Peyer's patch (tissue), 4 donors: Measurements from ENCODE around the gene CYB561. TPM values are rescaled to one million over a fixed set of nuclear protein-coding genes. Genes with fewer than 3 reads are reported as not detected.
A peak's percentile ranks its signal among the peaks of the same experiment; 100 is the strongest.

Experiments
- DNase-seq, 3 donors: peaks; one replicate each; pipeline ENCODE4 v3.0.0-alpha.2; 2017 to 2019
- H3K27ac ChIP-seq, 4 donors: fragments of 200-600 bp; sonication (generic); one replicate each; pipeline ENCODE4 v1.5.1; 2016 to 2019
- H3K27me3 ChIP-seq, 2 donors: fragments of 200-600 bp; sonication (generic); one replicate each; pipeline ENCODE4 v1.5.1; 2019
- H3K36me3 ChIP-seq, 3 donors: fragments of 200-600 bp; sonication (generic); one replicate each; pipeline ENCODE4 v1.5.1; 2016 to 2019
- H3K4me1 ChIP-seq, 4 donors: fragments of 200-600 bp; sonication (generic); one replicate each; pipeline ENCODE4 v1.5.1; 2016 to 2019
- H3K4me3 ChIP-seq, 4 donors: fragments of 200-600 bp; sonication (generic); 1 replicate in 3 of 4; 2 replicates in 1 of 4; pipeline ENCODE4 v1.5.1; 2016 to 2019; ENCODE audit warnings: mild to moderate bottlenecking in 1 of 4
- H3K9me3 ChIP-seq, 4 donors: fragments of 200-600 bp; sonication (generic); one replicate each; pipeline ENCODE4 v1.5.1; 2016 to 2019; ENCODE audit warnings: mild to moderate bottlenecking in 1 of 4
- POLR2A ChIP-seq, 2 donors: fragments of 450-650 bp; IDR thresholded peaks; one replicate each; pipeline ENCODE4 v1.5.1; 2017; ENCODE audit warnings: antibody characterized with exemption in 2 of 2, mild to moderate bottlenecking in 2 of 2, moderate library complexity in 2 of 2
- total RNA-seq, 4 donors: library from RNA; depleted of rRNA; stranded (reverse); fragments of >200 nt; gene quantifications; one replicate each; pipeline ENCODE4 v1.1.0, GENCODE V29; 2016
- TF ChIP-seq, protein P1 (sequence below), 6 experiments: fragments of 450-650 bp in 4 of 6; fragments of 200-600 bp in 2 of 6; sonication (generic) in 1 of 6; IDR thresholded peaks; one replicate each; pipeline ENCODE4 v1.5.1; 2017 to 2019; ENCODE audit warnings: antibody characterized with exemption in 6 of 6, mild to moderate bottlenecking in 3 of 6, moderate library complexity in 1 of 6

CYB561 gene
- total RNA-seq, 4 donors from 2014 or later, result 42.9 to 161 (median 98.5) TPM

DNA sequence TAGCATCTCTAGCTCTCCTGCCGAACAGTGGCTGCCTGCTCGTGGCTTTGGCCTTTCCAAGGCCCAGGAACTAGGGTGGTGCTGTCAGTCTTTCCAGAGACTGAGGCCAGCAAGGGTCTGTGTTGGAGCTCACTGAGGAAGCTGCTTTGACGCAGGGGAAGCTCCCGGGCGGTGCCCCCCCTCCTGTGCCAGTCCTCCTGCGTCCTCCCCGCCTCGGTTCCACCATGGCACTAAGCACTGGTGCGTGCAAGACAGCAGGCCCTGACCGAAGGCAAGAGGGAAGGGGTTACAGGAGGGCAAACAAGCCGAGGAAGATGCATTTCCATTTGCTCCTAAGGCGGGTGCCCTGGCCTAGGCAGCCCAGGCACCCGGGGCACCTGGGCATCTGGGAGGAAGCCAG, 4.5 kb downstream of the CYB561 start:
- peaks cover 0 to 40% (median 9%) of the 10 kb centered on the region in 4 donors for H3K4me1 ChIP-seq
- TF ChIP-seq POLR2A (IDR thresholded peaks at IDR 0.05), result no peak
- TF ChIP-seq, protein P1, sequence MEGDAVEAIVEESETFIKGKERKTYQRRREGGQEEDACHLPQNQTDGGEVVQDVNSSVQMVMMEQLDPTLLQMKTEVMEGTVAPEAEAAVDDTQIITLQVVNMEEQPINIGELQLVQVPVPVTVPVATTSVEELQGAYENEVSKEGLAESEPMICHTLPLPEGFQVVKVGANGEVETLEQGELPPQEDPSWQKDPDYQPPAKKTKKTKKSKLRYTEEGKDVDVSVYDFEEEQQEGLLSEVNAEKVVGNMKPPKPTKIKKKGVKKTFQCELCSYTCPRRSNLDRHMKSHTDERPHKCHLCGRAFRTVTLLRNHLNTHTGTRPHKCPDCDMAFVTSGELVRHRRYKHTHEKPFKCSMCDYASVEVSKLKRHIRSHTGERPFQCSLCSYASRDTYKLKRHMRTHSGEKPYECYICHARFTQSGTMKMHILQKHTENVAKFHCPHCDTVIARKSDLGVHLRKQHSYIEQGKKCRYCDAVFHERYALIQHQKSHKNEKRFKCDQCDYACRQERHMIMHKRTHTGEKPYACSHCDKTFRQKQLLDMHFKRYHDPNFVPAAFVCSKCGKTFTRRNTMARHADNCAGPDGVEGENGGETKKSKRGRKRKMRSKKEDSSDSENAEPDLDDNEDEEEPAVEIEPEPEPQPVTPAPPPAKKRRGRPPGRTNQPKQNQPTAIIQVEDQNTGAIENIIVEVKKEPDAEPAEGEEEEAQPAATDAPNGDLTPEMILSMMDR (IDR thresholded peaks at IDR 0.05), result no peak
- H3K4me3 ChIP-seq, result no peak overlapping the region
- no peaks in the 10 kb centered on the region for H3K36me3 ChIP-seq
- H3K9me3 ChIP-seq, result no peaks in the 10 kb centered on the region
- no peaks in the 10 kb centered on the region for H3K27me3 ChIP-seq
- DNase-seq, result no peak
- H3K27ac ChIP-seq, result no peak overlapping the region

DNA sequence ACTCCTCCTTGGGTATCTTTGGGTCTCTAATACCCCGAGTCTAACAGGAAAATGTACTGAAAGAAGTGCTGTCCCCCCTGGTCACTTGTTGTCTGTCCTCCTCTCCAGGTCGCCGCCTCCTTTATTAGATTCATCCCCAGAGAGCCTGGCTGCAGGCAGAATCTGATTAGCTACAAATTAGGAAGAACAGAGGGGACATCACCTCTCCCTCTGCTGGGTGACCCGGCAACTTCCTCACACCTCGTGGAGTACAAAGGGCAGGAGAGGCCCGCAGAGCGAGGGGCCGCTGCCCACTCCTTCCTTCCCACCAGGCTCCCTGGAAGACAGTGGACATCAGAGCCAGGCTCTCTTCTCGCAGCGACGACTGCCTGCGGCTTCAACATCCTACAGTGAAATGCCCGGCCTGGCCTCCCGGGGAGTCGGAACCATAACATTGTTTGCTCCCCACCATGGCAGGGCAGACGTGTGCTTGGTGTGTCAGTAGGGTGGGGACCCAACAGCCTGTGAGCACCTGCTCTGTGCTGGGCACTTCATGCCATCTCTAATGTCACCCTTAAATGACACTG, 5.3 kb downstream of the CYB561 start:
- peaks cover 5 to 47% (median 8%) of the 10 kb centered on the region in 4 donors for H3K4me1 ChIP-seq
- H3K36me3 ChIP-seq, result no peaks in the 10 kb centered on the region
- no peaks in the 10 kb centered on the region for H3K9me3 ChIP-seq
- DNase-seq, result no peak
- H3K4me3 ChIP-seq, result no peak overlapping the region
- H3K27me3 ChIP-seq, result no peaks in the 10 kb centered on the region
- H3K27ac ChIP-seq, result peak overlapping the region; percentile 47 to 80 (median 58)
- no peak for TF ChIP-seq POLR2A (IDR thresholded peaks at IDR 0.05)

DNA sequence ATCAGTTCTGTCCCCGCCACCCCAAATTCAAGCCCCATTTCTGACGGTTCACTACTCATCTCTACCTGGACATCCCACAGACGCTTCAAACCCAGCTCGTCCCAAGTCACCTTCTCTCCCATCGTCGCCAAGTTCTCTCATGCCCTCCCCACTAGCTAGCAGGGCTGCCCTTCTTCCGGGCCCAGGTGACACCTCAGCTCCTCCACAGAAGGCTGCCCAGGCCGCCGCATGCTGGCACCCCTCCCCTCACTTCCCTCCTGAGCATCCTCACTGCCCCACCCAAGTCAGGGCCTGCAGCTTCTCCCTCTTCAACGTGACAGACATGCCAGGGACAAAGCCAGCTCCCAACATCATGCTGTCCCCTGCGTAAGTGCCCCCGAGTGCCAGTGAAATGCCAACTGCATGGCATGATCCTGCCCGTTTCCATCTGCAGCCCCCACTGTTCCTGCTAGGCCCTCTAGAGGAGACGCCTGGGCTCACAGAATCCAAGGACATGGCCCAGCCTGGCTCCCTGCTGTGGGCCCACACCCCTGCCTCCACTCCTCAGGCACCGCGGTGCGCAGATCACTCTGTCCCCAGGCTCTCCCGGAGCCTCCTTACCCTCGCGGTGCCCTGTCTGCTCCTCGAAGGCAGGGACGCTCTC, 5.9 kb downstream of the CYB561 start:
- peak in 2 of 3 donors; percentile 45 to 62 for DNase-seq
- H3K9me3 ChIP-seq, result no peaks in the 10 kb centered on the region
- no peak for TF ChIP-seq POLR2A (IDR thresholded peaks at IDR 0.05)
- H3K4me1 ChIP-seq, result peaks cover 5 to 49% (median 8%) of the 10 kb centered on the region in 4 donors
- H3K27ac ChIP-seq, result peak overlapping the region; percentile 47 to 80 (median 58)
- H3K36me3 ChIP-seq, result no peaks in the 10 kb centered on the region
- no peaks in the 10 kb centered on the region for H3K27me3 ChIP-seq
- H3K4me3 ChIP-seq, result no peak overlapping the region

DNA sequence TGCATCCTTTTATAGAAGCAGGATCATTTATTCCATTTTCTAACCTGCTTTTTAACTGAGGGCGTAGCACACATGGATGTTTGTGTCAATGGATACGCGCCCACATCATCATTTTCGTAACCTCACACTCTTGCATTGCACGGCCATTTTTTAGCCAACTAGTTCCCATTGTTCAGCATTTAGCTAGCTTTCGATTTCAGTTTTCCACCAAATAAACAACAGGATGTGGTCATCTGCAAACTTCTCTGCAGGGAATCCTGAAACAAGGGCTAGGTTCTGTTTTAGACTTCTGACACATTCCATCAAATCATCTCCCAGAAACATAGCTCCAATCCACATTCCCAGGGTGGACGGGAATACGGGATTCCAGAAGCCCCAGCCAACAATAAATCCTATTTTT, 6.4 kb downstream of the CYB561 start:
- H3K27ac ChIP-seq, result peak overlapping the region; percentile 47 to 80 (median 58)
- no peak for TF ChIP-seq POLR2A (IDR thresholded peaks at IDR 0.05)
- TF ChIP-seq, protein P1 (IDR thresholded peaks at IDR 0.05), result no peak
- no peak overlapping the region for H3K4me3 ChIP-seq
- H3K4me1 ChIP-seq, result peaks cover 5 to 49% (median 8%) of the 10 kb centered on the region in 4 donors
- DNase-seq, result no peak
- no peaks in the 10 kb centered on the region for H3K27me3 ChIP-seq
- H3K36me3 ChIP-seq, result no peaks in the 10 kb centered on the region
- H3K9me3 ChIP-seq, result no peaks in the 10 kb centered on the region

DNA sequence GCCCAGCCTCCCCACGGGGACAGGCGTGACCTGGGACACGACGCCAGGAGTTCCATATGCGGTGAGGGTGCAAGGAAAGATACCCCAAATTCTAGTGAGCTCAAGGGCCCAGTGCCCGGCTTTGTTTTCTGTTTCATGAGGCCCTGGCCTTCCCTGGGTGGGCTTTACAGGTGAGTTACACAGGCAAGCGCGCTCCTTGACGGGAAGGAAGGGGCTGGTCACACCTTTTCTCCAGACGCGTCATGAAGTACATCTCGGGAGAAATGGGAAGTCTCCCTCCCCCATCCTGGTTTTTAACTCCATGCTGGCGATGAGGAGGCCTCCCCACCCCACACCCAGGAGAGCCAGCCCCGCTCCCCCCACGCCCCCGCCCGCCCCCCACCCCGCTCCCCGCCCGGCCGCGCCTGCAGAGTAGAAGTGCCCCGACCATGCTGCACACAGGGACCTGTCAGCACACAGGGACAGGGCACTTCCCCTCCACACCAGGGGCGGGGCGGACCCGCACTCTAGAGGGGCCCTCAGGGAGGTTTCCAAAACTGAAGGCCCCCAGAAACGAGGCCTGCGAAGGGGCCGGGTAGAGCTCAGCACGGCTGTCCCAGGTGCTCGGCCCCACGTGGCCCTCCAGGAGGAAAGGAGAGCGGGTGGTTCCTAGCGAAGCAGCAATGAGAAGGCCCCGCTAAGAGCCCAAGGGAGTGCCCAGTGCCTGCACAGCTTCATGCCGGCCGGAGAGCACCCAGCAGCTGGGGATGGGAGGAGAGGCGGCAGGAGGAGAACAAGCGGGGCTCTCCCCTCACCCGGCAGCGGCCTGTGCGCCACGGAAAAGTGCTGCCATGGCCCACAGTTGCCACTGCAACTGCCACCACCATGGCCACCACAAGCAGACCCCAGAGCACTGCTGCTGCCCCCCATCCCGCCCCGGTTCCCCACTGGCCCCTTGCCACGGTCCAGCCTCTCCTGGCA, 7.7 kb downstream of the CYB561 start:
- Histone ChIP-seq H3K4me1 (peaks cover 5 to 62% (median 8%) of the 10 kb centered on the region in 4 donors), H3K4me3 (no peak overlapping the region), H3K9me3 (no peaks in the 10 kb centered on the region), H3K36me3 (no peaks in the 10 kb centered on the region), H3K27me3 (no peaks in the 10 kb centered on the region), H3K27ac (peak overlapping the region; percentile 47 to 64 (median 58))
- TF ChIP-seq, protein P1 (IDR thresholded peaks at IDR 0.05), result no peak
- no peak for TF ChIP-seq POLR2A (IDR thresholded peaks at IDR 0.05)
- DNase-seq, result no peak

DNA sequence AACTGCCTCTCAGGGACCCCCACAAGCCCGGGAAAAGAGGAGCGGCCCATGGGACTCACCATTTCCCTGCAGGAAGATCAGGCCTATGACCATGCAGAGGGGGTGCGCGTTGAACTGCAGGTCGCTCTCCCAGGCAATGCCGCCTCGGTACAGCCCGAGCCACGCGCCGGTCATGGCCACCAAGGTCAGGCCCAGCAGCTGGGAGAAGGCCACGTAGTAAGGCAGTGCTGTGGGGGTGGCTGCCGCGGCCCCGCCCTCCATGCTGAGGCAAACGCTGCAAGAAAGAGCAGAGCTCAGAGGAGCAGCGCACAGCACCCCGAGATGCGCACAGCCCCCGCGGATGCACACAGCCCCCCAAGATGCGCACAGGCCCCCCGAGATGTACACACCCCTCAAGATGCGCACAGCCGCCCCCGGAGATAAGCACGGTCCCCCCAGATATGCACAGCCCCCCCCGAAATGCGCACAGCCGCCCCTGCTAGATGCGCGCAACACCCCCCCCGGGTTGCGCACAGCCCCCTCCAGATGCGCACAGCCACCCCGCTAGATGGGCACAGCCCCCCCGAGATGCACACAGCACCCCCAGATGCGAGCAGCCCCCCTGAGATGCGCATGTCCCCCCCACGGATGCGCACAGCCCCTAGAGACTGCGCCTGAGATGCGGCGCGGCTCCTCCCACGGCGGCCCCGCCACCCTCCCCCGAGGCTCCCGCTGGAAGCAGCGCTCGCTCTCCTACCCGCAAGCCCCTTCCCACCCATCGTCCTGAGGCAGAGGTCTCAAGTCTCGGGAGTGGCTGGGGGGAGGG, 8.6 kb downstream of the CYB561 start:
- Histone ChIP-seq H3K9me3 (no peaks in the 10 kb centered on the region), H3K27ac (no peak overlapping the region), H3K4me1 (peaks cover 5 to 71% (median 10%) of the 10 kb centered on the region in 4 donors), H3K4me3 (no peak overlapping the region), H3K27me3 (no peaks in the 10 kb centered on the region), H3K36me3 (no peaks in the 10 kb centered on the region)
- no peak for TF ChIP-seq POLR2A (IDR thresholded peaks at IDR 0.05)
- TF ChIP-seq, protein P1 (IDR thresholded peaks at IDR 0.05), result no peak
- DNase-seq, result peak in 1 of 3 donors; percentile 45
